Neural cell (in vitro differentiated cells): ENCODE data around the gene RFX2. TPM values are rescaled to one million over a fixed set of nuclear protein-coding genes. Genes with fewer than 3 reads are reported as not detected.

Experiments used
- H2AFZ ChIP-seq: fragments of 200-600, 300-800 bp; sonication (generic), shearing (Covaris generic); 2 replicates; pipeline ENCODE4 v1.6.0; 2014; ENCODE audit warnings: low read depth, mild to moderate bottlenecking, antibody characterized with exemption, low read length, moderate library complexity
- H3F3A ChIP-seq: fragments of 200-600 bp; shearing (Covaris generic); 2 replicates; pipeline ENCODE4 v1.6.1; 2016; ENCODE audit warnings: mild to moderate bottlenecking, moderate library complexity, mixed read lengths, antibody characterized with exemption, low read length; ENCODE audit not compliant: insufficient read depth, poor library complexity, severe bottlenecking
- H3K27ac ChIP-seq: fragments of 200-600, 300-800 bp; sonication (generic), shearing (Covaris generic); 2 replicates; pipeline ENCODE4 v1.5.1; 2014; ENCODE audit warnings: mild to moderate bottlenecking, low read length, moderate library complexity
- H3K27me3 ChIP-seq: fragments of 300-800, 200-600 bp; sonication (generic), shearing (Covaris generic); 2 replicates; pipeline ENCODE4 v1.6.0; 2014; ENCODE audit warnings: mild to moderate bottlenecking, low read depth, low read length, moderate library complexity; ENCODE audit not compliant: insufficient read depth
- H3K36me3 ChIP-seq: fragments of 300-800, 200-600 bp; sonication (generic), shearing (Covaris generic); 2 replicates; pipeline ENCODE4 v1.5.1; 2014; ENCODE audit warnings: mild to moderate bottlenecking, antibody characterized with exemption, low read length, moderate library complexity; ENCODE audit not compliant: insufficient read depth
- H3K4me2 ChIP-seq: fragments of 300-800, 200-600 bp; sonication (generic), shearing (Covaris generic); 2 replicates; pipeline ENCODE4 v1.6.0; 2014; ENCODE audit warnings: mild to moderate bottlenecking, low read length
- H3K4me3 ChIP-seq: fragments of 300-800, 200-600 bp; sonication (generic), shearing (Covaris generic); 2 replicates; pipeline ENCODE4 v1.5.1; 2014; ENCODE audit warnings: mild to moderate bottlenecking, low read length, moderate library complexity
- H3K79me2 ChIP-seq: fragments of 200-600 bp; shearing (Covaris generic); replicated peaks from 2 replicates; pipeline ENCODE4 v1.6.0; 2014; ENCODE audit warnings: mild to moderate bottlenecking, low read length, moderate library complexity; ENCODE audit not compliant: insufficient read depth
- H3K9ac ChIP-seq: fragments of 300-800, 200-600 bp; sonication (generic), shearing (Covaris generic); 2 replicates; pipeline ENCODE4 v1.6.1; 2016; ENCODE audit warnings: mild to moderate bottlenecking, low read length, mixed read lengths
- H3K9me2 ChIP-seq: fragments of 200-600 bp; shearing (Covaris generic); 2 replicates; pipeline ENCODE4 v1.6.1; 2016; ENCODE audit warnings: mild to moderate bottlenecking, low read length, mixed read lengths; ENCODE audit not compliant: insufficient read depth
- H3K9me3 ChIP-seq: fragments of 200-600, 300-800 bp; sonication (generic), shearing (Covaris generic); 2 replicates; pipeline ENCODE4 v1.6.1; 2016; ENCODE audit warnings: mild to moderate bottlenecking, mixed run types, low read length, moderate library complexity, mixed read lengths
- H4K20me1 ChIP-seq: fragments of 200-600 bp; shearing (Covaris generic); 2 replicates; pipeline ENCODE4 v1.6.1; 2016; ENCODE audit warnings: mild to moderate bottlenecking, mixed run types; ENCODE audit not compliant: insufficient read depth
- EP300 ChIP-seq: fragments of 450-650 bp; conservative IDR thresholded peaks from 2 replicates; pipeline ENCODE4 v1.6.1; 2014; ENCODE audit warnings: antibody characterized with exemption, mild to moderate bottlenecking, moderate library complexity; ENCODE audit not compliant: poor library complexity, severe bottlenecking
- EZH2 ChIP-seq: fragments of 200-600, 300-800 bp; shearing (Covaris generic), sonication (generic); IDR thresholded peaks from 2 replicates; pipeline ENCODE4 v1.6.1; 2014; ENCODE audit warnings: antibody characterized with exemption, low read length, borderline replicate concordance, mild to moderate bottlenecking; ENCODE audit not compliant: insufficient read depth, poor library complexity, severe bottlenecking
- MXI1 ChIP-seq: fragments of 450-650 bp; conservative IDR thresholded peaks from 2 replicates; pipeline ENCODE4 v1.6.1; 2014; ENCODE audit warnings: antibody characterized with exemption, mild to moderate bottlenecking; ENCODE audit not compliant: poor library complexity, severe bottlenecking
- POLR2AphosphoS5 ChIP-seq: IDR thresholded peaks from 2 replicates; pipeline ENCODE4 v1.6.1; 2012
- RAD21 ChIP-seq: fragments of 450-650 bp; conservative IDR thresholded peaks from 2 replicates; pipeline ENCODE4 v1.6.1; 2014; ENCODE audit warnings: antibody characterized with exemption, mild to moderate bottlenecking, moderate library complexity
- SMC3 ChIP-seq: fragments of 450-650 bp; conservative IDR thresholded peaks from 2 replicates; pipeline ENCODE4 v1.6.1; 2014; ENCODE audit warnings: antibody characterized with exemption, mild to moderate bottlenecking, moderate library complexity; ENCODE audit not compliant: poor library complexity
- TAF1 ChIP-seq: IDR thresholded peaks from 2 replicates; pipeline ENCODE4 v1.6.1; 2012; ENCODE audit warnings: low read depth
- polyA plus RNA-seq: library from polyadenylated mRNA; depleted of rRNA; stranded (reverse); fragments of >200 nt; gene quantifications from 2 replicates; pipeline ENCODE4 v1.2.3, GENCODE V29; 2014
- TF ChIP-seq, protein P1 (sequence below): IDR thresholded peaks from 2 replicates; pipeline ENCODE4 v1.6.1; 2012; ENCODE audit warnings: borderline replicate concordance
- TF ChIP-seq, protein P2 (sequence below): fragments of 450-650 bp; IDR thresholded peaks from 2 replicates; pipeline ENCODE4 v1.5.1; 2014; ENCODE audit warnings: antibody characterized with exemption, mild to moderate bottlenecking, moderate library complexity; ENCODE audit not compliant: poor library complexity, severe bottlenecking

RFX2 gene
- polyA plus RNA-seq, 1 donor from 2014 or later = 0.69 TPM

DNA sequence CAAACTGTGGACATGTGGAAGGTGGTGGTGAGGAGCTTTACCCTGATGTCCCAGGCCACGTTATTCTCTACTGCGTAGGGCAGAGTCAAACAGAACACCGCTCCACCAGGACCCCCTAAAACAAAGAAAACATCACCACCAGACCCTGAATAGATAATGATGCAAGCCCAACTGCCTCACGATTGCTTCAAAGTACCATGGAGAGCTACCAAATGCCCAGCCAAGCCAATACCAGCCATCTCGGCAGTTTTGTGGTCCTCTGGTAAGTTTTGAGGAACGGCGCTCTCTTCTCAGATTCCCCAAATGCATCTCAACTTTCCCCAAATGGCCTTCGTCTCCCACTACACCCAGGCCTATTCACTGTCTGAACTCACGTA is 138.0 kb downstream of the RFX2 start:
- H3K36me3 ChIP-seq = no peaks in the 10 kb centered on the region
- H3K9me3 ChIP-seq = no peaks in the 10 kb centered on the region
- H3K79me2 ChIP-seq = peaks cover 98% of the 10 kb centered on the region
- H3K27me3 ChIP-seq = no peaks in the 10 kb centered on the region
- H3K4me3 ChIP-seq = no peak overlapping the region
- H3F3A ChIP-seq = no peaks in the 10 kb centered on the region
- no peak overlapping the region for H3K4me2 ChIP-seq
- H3K27ac ChIP-seq = no peak overlapping the region
- no peak overlapping the region for H2AFZ ChIP-seq
- H3K9me2 ChIP-seq = no peaks in the 10 kb centered on the region
- peaks cover 8% of the 10 kb centered on the region for H4K20me1 ChIP-seq
- H3K9ac ChIP-seq = no peak overlapping the region
- TF ChIP-seq, protein P1, sequence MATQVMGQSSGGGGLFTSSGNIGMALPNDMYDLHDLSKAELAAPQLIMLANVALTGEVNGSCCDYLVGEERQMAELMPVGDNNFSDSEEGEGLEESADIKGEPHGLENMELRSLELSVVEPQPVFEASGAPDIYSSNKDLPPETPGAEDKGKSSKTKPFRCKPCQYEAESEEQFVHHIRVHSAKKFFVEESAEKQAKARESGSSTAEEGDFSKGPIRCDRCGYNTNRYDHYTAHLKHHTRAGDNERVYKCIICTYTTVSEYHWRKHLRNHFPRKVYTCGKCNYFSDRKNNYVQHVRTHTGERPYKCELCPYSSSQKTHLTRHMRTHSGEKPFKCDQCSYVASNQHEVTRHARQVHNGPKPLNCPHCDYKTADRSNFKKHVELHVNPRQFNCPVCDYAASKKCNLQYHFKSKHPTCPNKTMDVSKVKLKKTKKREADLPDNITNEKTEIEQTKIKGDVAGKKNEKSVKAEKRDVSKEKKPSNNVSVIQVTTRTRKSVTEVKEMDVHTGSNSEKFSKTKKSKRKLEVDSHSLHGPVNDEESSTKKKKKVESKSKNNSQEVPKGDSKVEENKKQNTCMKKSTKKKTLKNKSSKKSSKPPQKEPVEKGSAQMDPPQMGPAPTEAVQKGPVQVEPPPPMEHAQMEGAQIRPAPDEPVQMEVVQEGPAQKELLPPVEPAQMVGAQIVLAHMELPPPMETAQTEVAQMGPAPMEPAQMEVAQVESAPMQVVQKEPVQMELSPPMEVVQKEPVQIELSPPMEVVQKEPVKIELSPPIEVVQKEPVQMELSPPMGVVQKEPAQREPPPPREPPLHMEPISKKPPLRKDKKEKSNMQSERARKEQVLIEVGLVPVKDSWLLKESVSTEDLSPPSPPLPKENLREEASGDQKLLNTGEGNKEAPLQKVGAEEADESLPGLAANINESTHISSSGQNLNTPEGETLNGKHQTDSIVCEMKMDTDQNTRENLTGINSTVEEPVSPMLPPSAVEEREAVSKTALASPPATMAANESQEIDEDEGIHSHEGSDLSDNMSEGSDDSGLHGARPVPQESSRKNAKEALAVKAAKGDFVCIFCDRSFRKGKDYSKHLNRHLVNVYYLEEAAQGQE = no peak
- TF ChIP-seq EP300 (no peak), TAF1 (no peak), MXI1 (no peak)

DNA sequence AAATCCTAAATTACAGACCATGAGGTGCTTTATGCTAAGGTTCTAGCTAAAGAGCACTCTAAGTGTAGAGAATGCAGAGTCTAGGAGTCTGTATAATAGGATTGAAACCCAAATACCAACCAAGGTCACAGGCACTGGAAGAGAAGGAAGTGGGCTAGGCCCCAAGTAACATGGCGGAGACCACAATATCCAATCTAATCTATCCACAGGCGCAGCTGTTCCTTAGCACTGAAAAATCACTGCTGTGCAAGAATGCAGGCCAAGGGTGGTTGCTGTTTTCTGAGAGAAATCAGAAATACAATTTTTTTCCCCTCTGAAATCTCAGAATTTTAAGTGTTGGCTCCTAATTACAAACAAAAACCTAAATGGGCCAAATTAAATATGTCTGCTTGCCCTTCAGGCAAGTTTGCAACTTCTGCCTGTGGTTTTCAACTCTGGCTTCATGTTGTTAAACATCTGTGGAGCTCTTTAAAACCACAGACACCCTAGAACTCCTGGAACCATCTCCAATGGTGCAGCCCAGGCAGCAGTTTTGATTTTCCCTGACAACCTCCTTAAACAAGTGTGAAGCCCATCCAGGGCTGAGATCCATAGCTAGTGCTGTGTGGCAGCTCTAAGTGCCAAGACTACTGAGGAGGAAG is 138.5 kb downstream of the RFX2 start:
- H4K20me1 ChIP-seq = peaks cover 9% of the 10 kb centered on the region
- no peaks in the 10 kb centered on the region for H3F3A ChIP-seq
- peaks cover 95% of the 10 kb centered on the region for H3K79me2 ChIP-seq
- no peak overlapping the region for H2AFZ ChIP-seq
- H3K36me3 ChIP-seq = no peaks in the 10 kb centered on the region
- no peaks in the 10 kb centered on the region for H3K27me3 ChIP-seq
- no peaks in the 10 kb centered on the region for H3K9me3 ChIP-seq
- H3K27ac ChIP-seq = no peak overlapping the region
- no peak overlapping the region for H3K4me3 ChIP-seq
- TF ChIP-seq RAD21 = no peak
- no peak overlapping the region for H3K9ac ChIP-seq
- no peaks in the 10 kb centered on the region for H3K9me2 ChIP-seq
- H3K4me2 ChIP-seq = no peak overlapping the region

DNA sequence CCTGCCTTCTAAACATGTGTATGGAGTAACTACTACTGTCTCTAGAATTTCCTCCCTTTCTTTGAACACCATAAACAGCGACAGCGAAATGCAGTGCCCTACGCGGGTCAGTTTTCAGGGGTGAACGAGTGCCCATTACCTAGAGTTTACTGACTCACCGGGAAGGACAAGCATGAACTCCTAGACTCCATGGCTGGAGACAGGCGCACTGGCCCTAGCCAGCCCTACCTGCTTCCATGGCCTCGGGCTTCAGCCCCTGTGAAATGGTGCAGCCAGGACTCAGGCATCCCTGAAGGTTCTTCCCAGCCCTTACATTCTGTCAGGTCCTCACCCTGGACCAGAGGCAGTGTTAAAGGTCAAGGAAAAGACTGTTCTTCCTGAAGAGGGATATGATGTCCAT is 140.8 kb downstream of the RFX2 start:
- H4K20me1 ChIP-seq = peaks cover 13% of the 10 kb centered on the region
- H3F3A ChIP-seq = no peaks in the 10 kb centered on the region
- no peak overlapping the region for H3K4me2 ChIP-seq
- no peaks in the 10 kb centered on the region for H3K9me2 ChIP-seq
- H3K4me3 ChIP-seq = no peak overlapping the region
- H3K9me3 ChIP-seq = no peaks in the 10 kb centered on the region
- H3K27ac ChIP-seq = no peak overlapping the region
- TF ChIP-seq MXI1 (no peak), RAD21 (no peak), EP300 (no peak), POLR2AphosphoS5 (no peak), TAF1 (no peak), SMC3 (no peak), EZH2 (no peak)
- TF ChIP-seq, protein P1 = no peak
- TF ChIP-seq, protein P2, sequence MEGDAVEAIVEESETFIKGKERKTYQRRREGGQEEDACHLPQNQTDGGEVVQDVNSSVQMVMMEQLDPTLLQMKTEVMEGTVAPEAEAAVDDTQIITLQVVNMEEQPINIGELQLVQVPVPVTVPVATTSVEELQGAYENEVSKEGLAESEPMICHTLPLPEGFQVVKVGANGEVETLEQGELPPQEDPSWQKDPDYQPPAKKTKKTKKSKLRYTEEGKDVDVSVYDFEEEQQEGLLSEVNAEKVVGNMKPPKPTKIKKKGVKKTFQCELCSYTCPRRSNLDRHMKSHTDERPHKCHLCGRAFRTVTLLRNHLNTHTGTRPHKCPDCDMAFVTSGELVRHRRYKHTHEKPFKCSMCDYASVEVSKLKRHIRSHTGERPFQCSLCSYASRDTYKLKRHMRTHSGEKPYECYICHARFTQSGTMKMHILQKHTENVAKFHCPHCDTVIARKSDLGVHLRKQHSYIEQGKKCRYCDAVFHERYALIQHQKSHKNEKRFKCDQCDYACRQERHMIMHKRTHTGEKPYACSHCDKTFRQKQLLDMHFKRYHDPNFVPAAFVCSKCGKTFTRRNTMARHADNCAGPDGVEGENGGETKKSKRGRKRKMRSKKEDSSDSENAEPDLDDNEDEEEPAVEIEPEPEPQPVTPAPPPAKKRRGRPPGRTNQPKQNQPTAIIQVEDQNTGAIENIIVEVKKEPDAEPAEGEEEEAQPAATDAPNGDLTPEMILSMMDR = no peak
- H3K9ac ChIP-seq = no peak overlapping the region
- no peaks in the 10 kb centered on the region for H3K36me3 ChIP-seq
- H3K27me3 ChIP-seq = no peaks in the 10 kb centered on the region
- H3K79me2 ChIP-seq = peaks cover 89% of the 10 kb centered on the region
- H2AFZ ChIP-seq = no peak overlapping the region
